ENCODE data around the gene SLC25A28.
"Not testable (repeated sequence)": the region's sequence is repeated elsewhere in the genome, so short reads cannot be mapped to it uniquely, and the experiment has no call there.

SLC25A28 gene

GRCh38 chr10:99625124-99625523, 4.9 kb upstream of the SLC25A28 start:
- DNase-seq: not testable (repeated sequence)

GRCh38 chr10:99623919-99624318, 3.7 kb upstream of the SLC25A28 start:
- no peak for DNase-seq

DNA sequence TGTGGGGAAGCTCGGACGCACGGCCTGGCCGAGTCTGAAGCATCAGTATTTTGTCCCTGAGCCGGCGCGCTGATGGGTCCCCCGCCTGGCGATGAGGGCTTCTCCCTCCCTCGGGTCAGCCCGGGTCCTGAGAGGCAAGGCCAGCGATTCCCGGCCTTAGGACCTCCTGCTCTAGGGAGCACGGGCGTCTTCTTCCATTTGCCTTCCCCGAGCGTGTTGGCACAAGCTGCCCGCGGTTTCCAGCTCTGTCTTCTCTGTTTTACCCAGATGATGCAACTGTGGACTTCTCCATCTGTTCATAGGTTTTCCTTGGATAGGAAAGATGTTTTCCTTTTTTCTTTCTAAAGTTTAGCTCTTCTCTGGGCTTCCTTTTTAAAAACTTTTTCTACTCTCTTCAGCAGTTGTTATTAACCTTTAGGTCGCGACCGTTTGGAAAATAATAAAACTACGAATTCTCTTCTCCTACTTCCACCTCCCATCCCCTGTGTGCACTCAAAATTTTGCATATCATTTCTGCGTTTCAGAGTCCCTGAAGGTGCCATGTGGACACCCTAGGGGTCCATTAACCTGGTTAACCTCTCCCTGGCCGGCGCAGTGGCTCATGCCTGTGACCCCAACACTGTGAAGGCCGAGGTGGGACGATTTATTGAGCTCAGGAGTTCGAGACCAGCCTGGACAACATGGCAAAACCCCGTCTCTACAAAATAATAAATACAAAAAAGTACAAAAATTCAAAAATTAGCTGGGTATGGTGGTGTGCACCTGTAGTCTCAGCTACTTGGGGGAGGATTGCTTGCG, 1.4 kb upstream of the SLC25A28 start:
- no peak for DNase-seq

DNA sequence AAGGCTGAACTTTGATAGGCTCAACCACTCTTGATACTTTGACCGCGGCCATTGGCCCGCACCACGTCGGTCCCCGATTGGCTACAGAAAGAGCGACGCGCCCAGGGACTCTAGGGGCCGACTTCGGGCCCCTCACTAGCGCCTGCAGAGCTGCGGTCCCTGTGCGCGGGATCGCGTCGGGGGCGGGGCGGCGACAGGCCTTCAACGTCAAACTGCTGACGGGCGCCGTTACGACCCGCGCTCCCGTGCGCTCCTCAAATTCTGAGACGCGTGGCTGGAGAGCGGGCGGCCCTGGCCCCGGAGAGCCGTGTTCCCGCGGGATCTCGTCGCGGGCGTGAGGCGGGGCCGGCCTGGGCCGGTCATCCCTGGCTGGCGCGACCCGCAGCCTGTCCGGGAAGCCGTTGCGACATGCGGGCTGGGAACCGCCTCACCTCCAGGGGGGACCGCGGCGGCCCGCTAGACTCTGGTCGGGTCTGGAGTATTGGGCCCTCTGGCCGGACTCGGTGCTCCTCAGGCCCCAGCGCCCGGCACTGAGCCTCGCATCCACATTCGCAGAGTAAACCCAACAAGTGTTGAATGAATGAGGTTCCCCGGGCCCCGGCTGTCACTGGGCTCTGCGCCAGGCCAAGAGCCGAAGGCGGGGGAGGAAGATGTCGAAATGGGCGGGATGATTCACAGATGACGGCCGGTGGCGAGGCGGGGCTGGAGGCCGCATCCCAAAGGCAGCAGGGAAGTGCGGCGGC, 643 bp upstream of the SLC25A28 start:
- peak; percentile 55 to 96 for DNase-seq

DNA sequence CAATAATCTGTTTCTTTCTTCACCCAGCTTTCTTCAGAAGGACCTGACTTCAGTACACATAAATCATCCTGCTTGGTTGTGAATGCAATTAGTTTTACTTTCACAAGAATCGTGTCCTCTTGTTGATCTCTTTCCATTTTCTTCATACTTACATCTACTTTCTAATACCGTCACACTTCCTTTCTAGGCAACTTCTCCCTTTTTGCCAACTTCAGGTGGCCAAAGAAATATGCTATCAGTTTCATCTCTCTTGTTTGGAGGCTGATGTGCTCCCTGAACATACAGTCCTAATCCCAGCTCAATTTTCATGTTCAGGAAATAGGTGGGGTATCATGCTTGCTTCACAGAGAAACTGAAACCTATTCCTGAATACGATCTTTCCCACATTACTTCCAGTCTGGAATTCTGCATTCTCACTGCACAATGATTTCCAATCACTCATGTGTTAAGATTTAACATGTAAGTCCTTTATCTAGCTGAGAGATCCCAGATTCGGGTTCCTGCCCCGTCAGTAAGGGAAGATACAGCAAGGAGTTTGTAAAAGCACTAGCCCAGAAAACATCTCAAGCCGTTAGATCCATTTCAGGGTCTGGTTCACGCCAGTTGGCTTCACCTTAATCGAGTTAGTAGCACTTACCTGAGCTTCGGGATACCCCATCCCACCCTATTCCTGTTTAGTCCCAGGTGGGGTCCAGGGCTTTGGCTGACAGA, 994 bp downstream of the SLC25A28 start:
- DNase-seq: no peak

DNA sequence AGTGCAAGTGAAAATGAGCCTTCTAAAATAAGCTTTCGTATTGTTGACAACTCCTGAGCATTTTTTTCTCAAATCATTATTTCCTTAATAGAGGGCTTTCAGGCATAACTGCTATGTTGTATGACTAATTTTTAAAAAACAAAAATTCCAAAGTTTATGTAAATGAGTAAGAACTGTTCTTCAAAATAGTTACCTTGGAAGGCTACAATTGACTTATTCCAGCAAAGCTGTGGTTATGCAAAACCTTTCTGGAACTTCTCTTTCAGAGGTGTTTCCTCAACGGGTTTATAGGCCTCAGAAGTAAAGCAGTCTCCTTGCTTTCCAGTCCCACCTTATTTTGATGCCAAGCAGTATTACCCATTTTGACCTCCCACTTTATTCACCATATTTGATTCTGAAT, 2.5 kb downstream of the SLC25A28 start:
- DNase-seq: no peak

- no peak for DNase-seq
Observed at GRCh38 chr10:99615426-99615825, 4.8 kb downstream of the SLC25A28 start.

- DNase-seq: peak in 1 of 2 experiments; percentile 7
Observed at GRCh38 chr10:99612167-99612831, 7.9 kb downstream of the SLC25A28 start.

DNA sequence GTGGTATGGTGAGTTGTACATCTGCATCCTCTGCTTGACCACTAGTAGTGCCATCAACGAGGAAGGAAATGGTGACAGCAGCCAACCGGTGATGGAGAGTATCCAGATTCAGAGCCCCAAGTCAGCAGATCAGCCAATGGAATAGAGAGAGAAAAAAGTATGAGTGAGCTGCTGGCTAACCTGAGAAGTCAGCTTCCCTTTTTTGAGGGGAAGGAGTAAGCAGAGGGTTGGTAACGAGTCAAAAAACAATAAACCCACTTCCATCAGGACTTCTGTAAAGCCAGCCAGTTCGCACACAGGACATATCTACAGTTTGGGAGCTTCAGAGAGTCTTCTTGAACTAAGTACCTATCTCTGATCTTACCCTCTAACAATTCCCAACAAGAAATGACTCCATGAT, 8.9 kb downstream of the SLC25A28 start:
- DNase-seq: no peak

- DNase-seq: no peak
Observed at GRCh38 chr10:99610221-99610620, 10.0 kb downstream of the SLC25A28 start.

- DNase-seq: no peak
Observed at GRCh38 chr10:99609186-99609585, 11.1 kb downstream of the SLC25A28 start.

DNA sequence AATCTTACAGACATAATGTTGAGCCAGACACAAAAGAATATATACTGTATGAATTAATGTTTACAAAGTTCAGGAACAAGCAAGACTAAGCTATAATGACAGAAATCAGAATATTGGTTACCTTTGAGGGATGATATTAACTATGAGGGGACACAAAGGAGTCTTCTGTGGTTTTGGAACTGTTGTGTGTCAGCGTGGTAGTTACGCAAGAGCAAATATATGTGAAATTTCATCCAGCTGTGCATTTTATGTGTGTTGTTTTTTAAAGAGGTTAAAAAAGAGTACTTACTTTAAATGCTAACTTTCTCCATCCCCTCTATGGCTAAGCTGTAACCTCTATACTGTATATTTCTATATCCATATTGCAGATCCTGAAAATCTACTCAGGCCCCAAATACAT, 14.9 kb downstream of the SLC25A28 start:
- no peak for DNase-seq

DNA sequence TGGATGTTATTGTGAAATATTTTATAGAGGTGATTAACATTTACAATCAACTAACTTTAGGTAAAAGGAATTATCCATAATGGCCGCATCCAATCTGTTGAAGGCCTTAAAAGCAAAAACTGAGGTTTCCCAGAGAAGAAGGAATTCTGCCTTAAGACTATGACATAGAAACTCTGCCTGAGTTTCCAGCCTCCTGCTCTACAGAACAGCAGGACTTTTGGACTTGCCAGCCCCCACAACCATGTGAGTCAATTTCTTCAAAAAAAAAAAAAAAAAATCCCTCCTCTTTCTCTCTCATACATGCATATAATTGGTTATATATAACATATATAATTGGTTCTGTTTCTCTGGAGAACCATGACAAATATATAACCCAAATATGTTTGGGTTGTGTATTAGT, 15.4 kb downstream of the SLC25A28 start:
- no peak for DNase-seq

DNA sequence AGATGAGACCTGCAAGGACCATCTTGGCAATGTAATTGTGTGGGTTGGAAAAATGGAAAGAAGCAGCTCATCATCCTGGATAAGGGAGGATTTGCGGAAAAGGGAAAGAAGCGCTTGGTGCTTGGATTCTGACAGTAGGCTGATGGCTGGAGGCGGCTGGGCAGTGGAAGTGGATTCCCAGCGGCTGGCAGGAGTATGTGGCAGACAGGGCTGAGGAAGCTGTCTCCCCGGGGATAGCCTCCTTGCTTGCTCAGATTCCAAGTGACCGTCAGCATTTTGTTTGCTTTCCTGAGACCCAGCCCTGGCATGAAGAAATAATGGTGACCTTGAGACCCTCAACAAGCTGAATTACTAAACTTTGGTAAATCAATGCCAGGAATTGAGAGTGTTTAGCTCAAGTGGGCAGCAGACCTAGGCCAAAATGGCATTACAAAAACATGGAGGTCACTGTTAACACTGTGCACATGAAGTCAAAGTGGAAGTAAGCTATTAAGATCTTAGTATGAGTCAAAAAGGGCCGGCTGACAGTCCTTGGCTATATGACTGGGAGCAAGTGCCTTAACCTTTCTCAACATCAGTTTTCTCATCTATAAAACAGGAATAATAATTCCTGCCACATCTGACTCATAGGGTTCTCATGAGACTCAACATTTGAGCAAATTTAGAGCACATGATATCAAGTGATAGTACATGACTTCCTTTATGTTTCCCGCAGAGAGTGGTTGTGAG, 21.3 kb downstream of the SLC25A28 start:
- no peak for DNase-seq

DNA sequence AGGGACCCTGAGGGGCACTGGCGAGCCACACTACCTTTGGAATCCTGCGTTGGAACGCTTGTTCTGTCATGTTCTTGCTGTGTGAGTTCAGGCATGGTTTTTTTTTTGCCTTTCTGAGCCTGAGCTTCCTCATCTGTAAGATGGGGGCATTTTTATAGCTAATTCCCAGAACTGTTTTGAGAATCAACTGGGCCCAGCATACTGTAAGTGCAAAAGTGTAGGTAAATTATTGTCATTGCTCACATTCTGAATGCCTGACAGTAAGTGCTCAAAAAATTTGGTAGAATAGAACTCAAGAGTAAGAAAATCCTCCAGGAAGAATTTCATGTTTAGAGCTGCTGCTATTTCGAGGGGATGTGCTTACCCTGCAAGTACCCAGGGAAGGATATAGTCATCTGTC, 22.2 kb downstream of the SLC25A28 start:
- no peak for DNase-seq

DNA sequence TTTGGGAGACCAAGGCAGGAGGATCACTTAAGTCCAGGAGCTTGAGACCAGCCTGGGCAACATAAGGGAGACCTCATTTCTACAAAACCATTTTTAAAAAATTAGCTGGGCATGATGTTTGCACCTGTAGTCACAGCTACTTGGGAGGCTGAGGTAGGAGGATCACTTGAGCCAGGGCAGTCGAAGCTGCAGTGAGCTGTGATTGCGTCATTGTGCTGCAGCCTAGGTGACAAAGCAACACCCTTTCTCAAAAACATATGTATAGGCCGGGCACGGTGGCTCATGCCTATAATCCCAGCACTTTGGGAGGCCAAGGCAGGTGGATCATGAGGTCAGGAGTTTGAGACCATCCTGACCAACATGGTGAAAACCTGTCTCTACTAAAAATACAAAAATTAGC, 23.5 kb downstream of the SLC25A28 start:
- not testable (repeated sequence) for DNase-seq

DNA sequence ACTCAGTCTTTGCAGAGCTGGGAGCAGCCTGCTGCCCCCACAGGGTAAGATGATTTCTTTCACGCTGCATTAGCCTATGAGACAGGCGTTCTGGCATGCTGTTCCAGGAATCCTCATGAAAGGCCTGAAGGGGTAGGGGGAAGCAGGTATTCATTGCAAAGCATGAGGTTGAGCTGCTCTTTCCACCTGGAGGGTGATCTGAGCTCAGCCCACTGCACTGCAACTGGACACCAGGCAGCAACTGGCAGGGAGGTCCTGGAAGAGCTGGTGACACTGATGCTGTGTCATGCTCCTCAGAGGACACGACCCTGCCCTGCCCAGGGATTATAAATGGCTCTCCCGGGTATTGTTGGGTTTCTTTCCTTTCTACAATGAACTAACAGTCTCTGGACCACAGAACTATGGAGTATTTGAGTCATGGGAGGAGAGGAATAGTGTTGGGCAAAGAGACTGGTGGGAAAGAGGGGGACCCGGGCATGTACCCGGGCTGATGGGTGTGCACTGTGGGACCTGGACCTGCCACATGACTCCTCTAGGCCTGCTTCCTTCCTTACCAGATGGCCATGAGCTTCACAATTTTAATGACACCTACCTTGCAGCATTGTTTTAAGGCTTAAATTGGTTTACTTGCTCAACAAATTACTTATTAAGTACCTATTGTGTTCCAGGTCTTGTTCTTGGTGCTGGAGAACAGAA, 24.3 kb downstream of the SLC25A28 start:
- DNase-seq: no peak

DNA sequence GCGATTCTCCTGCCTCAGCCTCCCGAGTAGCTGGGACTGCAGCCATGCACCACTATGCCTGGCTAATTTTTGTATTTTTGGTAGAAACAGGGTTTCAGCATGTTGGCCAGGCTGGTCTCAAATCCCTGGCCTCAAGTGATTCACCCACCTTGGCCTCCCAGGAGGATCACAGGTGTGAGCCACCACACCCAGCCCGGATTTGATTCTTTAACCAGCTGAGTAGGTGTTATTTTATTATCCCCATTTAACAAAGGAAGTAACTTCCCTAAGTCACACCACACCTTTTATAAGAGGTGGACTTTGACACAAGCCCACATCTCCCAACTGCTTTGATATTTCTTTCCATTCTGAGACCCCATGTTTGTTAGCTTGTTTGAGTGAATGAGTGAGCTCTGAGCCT, 25.0 kb downstream of the SLC25A28 start:
- DNase-seq: no peak

DNA sequence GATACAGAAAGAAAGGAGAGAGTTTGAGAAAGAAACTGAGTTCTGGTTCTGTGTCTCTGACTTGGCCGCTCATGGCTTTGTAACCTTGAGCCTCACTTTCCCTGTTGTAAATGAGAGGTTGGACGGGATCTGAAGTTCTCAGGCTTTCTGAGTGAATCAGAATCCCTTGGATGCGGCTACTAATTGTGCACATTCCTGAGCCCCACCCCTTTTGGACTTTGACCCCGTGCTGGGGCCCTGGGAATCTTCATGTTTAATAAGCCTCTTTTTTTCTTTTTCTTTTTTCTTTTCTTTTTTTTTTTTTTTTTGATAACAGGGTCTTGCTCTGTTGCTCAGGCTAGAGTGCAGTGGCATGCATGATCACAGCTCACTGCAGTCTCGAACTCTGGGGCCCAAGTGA, 26.9 kb downstream of the SLC25A28 start:
- DNase-seq: no peak

DNA sequence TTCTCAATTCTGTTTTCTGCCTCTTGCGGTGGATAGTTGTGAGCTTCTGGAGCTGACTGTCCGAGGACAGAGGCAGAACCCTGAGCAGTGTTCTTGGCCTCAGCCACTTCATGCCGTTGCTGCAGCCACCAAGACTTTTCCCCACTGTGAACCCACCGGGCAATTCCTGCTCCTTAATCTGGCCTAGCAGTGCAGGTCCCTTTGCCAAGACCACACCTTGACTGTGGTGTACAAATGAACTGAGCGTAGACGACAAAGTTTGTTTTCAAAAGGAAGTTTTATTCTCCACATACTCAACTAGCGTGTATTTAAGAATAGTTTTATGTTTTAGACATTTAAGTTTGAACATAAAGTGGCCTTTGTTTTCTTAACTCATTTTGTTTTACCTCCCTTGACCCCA, 29.4 kb downstream of the SLC25A28 start:
- no peak for DNase-seq

DNA sequence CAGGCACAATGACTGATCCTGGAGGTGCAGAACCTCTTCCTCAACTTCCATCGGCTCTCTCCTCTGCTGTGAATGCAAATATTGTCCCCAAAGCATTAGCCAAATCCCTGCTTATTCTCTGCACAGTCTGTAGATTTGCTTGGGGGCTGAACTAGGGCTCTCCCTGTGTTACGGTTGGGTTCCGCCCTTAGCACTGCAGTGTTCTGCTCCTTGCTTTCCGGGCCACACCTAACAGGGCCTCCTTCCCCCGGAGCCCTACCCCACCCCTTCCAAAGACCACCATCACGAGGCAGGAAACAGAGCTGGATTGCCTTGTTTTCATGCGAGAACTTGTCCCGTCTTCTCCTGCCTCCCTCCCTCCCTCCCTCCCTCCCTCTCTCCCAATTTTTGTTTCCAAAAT, 36.6 kb downstream of the SLC25A28 start:
- DNase-seq: no peak

DNA sequence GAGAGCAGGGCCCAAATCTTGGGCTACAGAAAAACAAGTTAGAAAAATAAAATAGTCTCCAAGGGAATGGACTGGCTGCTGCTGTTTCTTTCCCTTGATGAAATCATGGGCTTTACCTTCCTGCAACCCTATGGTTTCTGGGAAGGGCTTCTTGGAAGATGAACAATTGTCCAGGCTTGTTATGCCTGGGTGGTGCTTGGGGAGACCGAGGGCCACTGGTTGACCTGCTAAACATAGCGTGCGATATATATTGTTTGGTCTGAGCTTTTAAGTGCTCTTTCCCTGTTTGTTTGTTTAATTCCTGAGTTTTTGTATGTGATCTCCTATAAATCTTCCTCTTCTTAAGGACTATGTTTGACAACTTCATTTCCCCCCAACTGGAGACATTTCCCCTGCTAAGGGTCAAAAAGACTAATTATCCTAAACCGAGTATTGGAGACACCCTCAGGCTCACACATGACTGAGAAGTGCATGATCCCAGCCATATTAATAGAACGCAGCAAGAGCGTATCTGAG, 37.9 kb downstream of the SLC25A28 start:
- DNase-seq: no peak

Data from NCI-H187 (cell line).